Stimulated activated CD4-positive, alpha-beta T cell treated with anti-CD3 and anti-CD28 coated beads, Interleukin-12 subunit alpha, Interleukin-12 subunit beta, amount 100 ng/mL, for 48 hours (primary cell): Measurements from ENCODE around the gene HEYL.

Experiments used
- DNase-seq, 3 donors: peaks; one replicate each; pipeline ENCODE4 v3.0.0-alpha.2; 2020; ENCODE audit warnings: low read depth in 2 of 3, low spot score in 1 of 3

Gene HEYL

DNA sequence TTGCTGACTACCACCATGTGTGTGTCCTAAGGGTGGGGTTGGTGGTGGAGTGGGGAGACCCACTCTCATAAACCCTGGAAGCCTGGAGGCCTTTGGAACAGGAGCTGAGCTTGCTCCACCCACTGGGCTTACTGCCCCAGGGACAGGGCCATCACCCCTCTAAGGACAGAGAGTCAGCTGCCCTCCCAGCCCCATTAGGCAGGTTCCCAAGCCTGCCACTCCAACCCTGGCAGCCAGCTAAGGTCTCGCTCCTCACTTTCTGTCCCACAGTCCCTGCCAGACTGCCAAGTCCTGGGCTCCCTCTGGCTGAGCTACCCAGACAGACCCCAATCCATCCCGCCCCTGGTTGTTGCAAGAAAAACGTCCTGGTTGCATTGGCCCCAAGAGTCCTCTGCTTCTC lies 28.7 kb upstream of the HEYL start:
- no peak for DNase-seq

DNA sequence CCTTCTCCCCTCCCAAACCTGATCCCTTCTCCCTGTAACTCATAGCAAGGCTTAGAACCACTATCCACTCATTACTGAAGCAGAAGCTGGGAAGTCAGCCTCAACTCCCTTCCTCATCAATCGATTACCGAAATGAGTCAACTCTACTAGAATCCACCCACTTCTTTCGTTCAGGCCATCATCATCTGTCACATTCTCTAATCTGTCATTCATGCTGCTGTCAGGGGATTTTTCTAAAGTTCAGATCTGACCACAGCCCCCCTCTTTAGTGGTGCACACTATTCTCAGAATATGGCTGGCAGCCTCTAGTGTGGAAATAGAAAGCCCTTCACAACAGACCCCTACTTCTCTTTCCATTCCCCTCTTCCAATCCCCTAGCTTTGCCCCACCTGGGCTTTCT lies 27.3 kb upstream of the HEYL start:
- peak; percentile 27 to 51 (median 39) for DNase-seq

DNA sequence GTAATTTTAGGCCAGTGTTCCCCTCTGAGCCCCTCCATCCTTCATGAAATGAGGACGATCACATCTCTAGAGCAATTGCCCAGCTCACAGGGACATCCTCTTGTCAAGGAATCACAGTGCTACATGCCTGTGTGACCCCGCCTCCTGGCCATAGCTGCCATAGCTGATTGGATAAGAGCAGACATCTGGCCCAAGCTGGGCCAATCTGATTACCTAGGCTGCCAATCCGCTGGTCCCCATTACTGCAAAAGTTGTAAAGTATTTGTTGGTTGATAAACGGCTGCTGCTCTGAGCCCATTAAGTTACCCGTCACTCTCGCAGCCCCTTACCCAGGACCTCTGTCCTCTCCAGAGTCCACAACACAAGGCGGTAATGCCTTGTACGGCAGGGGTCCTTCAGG lies 24.1 kb upstream of the HEYL start:
- DNase-seq: no peak

DNA sequence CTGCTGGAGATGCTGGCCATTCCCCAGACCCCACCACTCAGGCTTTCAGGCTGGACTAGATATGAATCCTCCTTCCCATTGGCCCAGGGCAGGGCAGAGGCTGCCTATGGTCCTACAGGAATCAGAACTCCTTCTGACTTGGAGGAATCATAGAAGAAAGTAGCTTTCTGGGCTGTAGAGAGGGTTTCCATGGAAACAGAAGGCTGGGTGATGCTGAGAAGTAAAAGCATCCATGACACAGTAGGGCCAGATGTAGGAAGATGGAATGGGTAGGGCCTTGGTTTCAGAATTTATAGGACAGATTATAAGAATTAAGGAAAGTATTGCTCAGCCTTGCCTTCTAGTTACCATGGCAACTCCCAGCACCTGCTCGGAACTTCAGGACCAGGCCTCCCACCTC lies 23.4 kb upstream of the HEYL start:
- no peak for DNase-seq

GRCh38 chr1:39659538-39659937 lies 20.1 kb upstream of the HEYL start:
- DNase-seq: no peak

DNA sequence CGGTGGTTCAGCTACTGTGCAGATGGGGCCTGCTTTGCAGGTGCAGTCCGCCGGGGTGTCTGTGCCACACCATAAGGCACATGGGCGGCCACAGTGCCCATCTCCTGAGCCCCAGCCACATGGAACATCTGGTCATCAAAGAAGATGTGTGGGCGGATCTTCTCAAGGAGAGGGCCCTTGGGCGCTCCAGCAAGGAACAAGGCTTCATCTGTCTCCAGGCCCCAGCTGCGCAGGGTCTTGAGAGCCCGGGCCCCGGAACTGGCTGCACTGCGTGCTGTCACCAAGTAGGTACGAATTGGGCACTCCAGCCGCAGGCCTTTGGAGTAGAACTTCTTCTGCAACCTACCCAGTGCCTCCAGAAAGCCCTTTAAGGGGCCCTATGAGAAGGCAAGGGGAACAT lies 19.7 kb upstream of the HEYL start:
- DNase-seq: no peak

DNA sequence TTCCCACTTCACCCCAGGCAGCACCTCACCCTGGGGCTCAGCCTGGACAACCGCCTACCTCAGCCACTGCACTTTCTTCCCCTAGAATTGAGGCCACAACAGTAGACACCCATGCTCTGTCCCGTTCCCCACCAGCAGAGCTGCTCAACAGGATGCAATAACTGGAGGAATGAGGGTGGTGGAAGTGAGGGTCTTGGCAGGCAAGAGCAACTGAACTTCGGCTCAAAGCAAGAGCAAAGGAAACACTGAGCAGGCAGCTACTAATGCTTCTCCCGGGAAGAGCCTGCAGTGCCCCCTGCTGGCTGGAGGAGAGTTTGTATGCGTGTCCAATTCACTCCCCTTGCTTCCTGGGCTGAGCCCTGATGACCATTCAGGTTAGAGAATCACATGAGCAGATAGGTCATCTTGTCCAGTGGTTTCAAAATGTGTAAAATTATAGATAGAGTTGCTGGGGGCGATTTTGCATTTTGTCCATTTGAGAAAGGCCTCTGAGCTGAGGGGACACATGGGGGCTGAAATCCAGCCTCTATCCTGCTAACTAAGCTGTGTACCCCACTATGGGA lies 18.6 kb upstream of the HEYL start:
- peak; percentile 45 to 71 (median 58) for DNase-seq

DNA sequence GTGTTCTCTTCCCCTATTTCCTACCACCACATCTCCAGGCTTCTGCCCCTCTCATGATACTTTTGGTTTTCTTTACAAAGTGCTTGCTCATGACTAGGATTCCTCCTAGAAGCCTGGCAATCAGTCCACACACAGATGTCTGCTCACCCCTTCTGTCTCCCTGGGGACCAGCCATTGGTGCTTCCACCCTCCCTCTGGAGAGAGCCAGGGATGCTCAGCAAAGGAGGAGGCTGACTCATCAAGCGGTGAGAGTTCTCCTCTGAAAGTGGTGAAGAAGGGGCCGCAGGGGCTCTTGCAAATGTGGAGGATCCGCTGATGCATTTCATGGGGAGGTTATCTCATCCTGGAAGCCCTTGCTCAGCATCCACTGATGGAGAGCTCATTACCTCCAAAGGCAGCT lies 18.0 kb upstream of the HEYL start:
- DNase-seq: no peak

DNA sequence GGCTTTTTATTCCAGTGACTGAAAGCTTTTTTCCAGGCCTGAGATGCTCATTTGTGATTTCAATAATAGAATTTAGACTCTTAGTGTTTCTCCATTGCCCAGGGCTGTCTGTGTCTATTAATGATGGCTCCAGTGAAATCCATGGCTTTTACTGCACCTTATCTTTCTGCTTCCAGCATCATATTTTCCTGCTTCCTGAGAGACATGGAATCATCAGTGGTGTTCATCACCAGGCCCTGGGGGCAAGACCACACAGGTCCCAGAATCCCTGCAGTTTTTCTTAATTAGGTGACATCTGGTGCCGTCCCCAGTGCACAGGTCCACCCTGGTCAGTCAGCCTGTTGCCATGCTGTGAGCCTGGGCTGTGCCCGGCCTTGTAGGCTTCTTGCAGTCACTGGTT lies 16.9 kb upstream of the HEYL start:
- DNase-seq: no peak

- no peak for DNase-seq
Observed at GRCh38 chr1:39655578-39656268, 16.3 kb upstream of the HEYL start.

DNA sequence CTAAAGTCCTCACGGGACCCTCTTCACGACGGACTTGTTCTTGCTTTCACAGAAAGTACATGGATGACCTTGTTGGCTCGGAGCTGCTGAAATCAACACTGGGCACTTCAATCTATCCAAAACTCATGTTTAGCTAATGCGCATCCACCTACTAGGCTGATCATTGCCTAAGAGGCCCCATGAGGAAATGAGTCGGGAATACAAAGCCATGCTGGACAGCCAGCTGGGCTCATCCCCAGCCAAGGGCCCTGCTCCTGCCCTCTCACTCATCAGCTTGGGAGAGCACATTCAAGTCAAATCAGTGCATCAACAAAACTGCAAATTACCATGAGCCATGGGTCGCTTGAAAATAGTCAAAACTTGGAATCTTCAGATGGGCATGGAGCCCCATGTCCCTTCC lies 14.8 kb upstream of the HEYL start:
- no peak for DNase-seq

GRCh38 chr1:39653546-39654031 lies 14.1 kb upstream of the HEYL start:
- DNase-seq: peak; percentile 65 to 68 (median 66)

DNA sequence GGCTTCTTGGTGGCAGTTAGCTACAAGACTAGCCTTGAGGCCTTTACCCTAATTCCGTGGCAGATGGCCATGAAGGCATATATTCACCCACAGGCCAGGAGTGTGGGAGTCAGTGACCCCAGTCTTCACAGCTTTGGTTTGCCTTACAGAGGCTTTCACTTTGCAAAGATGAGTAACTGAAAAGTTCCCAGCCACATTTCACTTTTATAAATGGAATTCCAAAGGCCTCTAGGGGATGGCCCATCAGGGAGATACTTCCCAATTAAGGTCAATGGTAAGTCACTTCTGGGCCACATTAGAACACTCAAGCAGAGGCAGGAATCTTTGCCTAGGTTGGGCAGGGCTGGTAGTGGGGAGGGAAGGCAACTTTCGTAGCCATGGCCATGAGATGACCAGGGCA lies 13.1 kb upstream of the HEYL start:
- DNase-seq: no peak

GRCh38 chr1:39652105-39652504 lies 12.7 kb upstream of the HEYL start:
- DNase-seq: no peak

- no peak for DNase-seq
Observed at GRCh38 chr1:39650431-39650830, 11.0 kb upstream of the HEYL start.

- no peak for DNase-seq
Observed at GRCh38 chr1:39649636-39650185, 10.3 kb upstream of the HEYL start.

GRCh38 chr1:39648496-39648895 lies 9.1 kb upstream of the HEYL start:
- no peak for DNase-seq

GRCh38 chr1:39647247-39647646 lies 7.8 kb upstream of the HEYL start:
- no peak for DNase-seq

GRCh38 chr1:39646232-39647081 lies 7.0 kb upstream of the HEYL start:
- DNase-seq: no peak

- DNase-seq: no peak
Observed at GRCh38 chr1:39645411-39646043, 6.1 kb upstream of the HEYL start.

GRCh38 chr1:39643705-39644104 lies 4.3 kb upstream of the HEYL start:
- DNase-seq: no peak
